Panc1 (cell line): Measurements from ENCODE around the gene FARP1.

Source experiments
- CTCF ChIP-seq: fragments of 450-650 bp; IDR thresholded peaks from 2 replicates; pipeline ENCODE4 v1.5.1; 2017; ENCODE audit warnings: mild to moderate bottlenecking
- POLR2AphosphoS5 ChIP-seq: IDR thresholded peaks from 2 replicates; pipeline ENCODE4 v1.6.1; 2012; ENCODE audit warnings: mild to moderate bottlenecking, low read depth, low read length, moderate library complexity
- REST ChIP-seq, 2 experiments: IDR thresholded peaks; 2 replicates each; pipeline ENCODE4 v1.6.1; 2011 to 2012; ENCODE audit warnings: low read depth in 2 of 2, control low read depth in 1 of 2, low read length in 1 of 2, mild to moderate bottlenecking in 1 of 2, moderate library complexity in 1 of 2; ENCODE audit not compliant: insufficient read depth in 1 of 2
- TCF7L2 ChIP-seq: IDR thresholded peaks from 2 replicates; pipeline ENCODE4 v1.6.1; 2011; ENCODE audit warnings: mild to moderate bottlenecking, low read depth, low read length, inconsistent platforms

- no peak for TF ChIP-seq CTCF
- TF ChIP-seq POLR2AphosphoS5 = no peak
- TF ChIP-seq REST (IDR thresholded peaks at IDR 0.05; ENCODE audit: insufficient read depth in 1 of 2, low read depth in 2 of 2, low read length in 1 of 2) = no peak
- no peak for TF ChIP-seq TCF7L2
Measured at GRCh38 chr13:98438246-98439125, 295.6 kb downstream of the FARP1 start.
